CD4-positive, alpha-beta T cell treated with Interleukin-6 for 4 hours (primary cell): ENCODE results near the gene CLK4.
A peak's percentile ranks its signal among the peaks of the same experiment; 100 is the strongest.

Source experiments
- DNase-seq: peaks from one replicate; pipeline ENCODE4 v3.0.0-alpha.2; 2020; ENCODE audit warnings: mixed read lengths

The CLK4 gene

DNA sequence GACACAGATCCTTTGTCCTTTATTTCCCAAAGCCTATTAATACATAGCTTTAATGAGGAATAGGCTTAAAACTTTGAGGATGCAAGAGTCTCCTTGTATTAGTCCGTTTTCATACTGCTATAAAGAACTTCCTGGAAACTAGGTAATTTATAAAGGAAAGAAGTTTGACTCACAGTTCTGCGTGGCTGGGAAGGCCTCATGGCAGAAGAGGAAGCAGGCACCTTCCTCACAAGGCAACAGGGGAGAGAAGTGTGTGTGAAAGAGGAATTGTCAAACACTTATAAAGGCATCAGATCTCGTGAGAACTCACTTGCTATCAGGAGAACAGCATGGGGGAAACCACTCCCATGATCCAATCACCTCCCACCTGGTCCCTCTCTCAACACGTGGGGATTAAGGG is 5.4 kb upstream of the CLK4 start:
- DNase-seq, result no peak

GRCh38 chr5:178630951-178631350 is 4.1 kb upstream of the CLK4 start:
- DNase-seq, result no peak

GRCh38 chr5:178630475-178630930 is 3.7 kb upstream of the CLK4 start:
- no peak for DNase-seq

DNA sequence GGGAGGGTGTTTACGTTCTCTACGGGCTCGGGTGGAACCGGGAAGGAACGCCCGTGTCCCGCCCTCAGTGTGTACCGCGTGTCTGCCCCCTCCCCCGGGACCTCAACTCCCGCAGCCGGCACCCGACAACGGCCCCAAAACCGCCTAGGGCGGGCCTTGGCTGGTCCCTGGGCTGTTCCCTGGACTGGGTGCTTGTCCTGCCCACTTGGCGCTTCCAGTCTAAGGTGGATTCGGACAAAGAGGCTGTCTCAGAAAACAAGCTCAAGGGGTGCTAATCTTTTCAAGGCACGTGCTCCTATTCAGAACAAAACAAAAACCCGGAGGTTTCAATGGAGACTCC is 379 bp upstream of the CLK4 start:
- DNase-seq, result no peak

DNA sequence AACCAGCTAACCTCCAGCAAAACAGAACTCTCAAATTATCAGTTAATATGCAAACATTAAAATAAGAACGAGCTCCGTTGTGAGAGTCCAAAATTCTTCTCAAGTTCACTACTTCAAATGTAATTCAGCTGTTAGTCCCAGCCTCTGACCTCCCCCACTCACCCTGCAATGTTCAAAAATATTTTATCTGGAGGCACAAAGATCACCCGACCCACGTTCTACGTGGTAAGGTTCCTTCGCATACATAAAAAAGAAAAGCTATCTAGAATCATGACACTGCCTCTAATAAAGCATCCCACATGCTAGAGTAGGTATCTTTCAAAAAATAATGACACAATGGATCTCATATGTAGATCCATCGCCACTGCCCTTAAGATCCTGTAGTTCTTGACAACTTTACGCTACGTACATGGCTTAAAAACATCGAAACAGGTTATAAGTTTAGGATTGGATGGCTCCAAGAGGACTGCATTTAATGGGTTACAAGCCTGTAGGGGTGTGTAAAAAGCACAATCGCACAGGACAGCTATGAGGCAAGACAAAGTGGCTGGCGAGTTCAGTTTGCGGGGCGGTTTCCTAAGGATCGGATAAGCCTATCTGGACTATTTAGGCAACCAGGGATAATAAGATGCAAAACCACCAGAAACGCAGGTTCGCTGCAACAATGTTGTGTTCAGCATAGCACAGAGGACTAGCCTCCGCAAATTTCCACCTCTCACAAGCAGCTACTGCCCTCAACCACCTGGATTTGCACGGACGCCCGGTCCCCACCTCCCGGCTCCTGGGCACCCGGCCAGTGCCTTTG is 969 bp downstream of the CLK4 start:
- DNase-seq, result peak; percentile 13

DNA sequence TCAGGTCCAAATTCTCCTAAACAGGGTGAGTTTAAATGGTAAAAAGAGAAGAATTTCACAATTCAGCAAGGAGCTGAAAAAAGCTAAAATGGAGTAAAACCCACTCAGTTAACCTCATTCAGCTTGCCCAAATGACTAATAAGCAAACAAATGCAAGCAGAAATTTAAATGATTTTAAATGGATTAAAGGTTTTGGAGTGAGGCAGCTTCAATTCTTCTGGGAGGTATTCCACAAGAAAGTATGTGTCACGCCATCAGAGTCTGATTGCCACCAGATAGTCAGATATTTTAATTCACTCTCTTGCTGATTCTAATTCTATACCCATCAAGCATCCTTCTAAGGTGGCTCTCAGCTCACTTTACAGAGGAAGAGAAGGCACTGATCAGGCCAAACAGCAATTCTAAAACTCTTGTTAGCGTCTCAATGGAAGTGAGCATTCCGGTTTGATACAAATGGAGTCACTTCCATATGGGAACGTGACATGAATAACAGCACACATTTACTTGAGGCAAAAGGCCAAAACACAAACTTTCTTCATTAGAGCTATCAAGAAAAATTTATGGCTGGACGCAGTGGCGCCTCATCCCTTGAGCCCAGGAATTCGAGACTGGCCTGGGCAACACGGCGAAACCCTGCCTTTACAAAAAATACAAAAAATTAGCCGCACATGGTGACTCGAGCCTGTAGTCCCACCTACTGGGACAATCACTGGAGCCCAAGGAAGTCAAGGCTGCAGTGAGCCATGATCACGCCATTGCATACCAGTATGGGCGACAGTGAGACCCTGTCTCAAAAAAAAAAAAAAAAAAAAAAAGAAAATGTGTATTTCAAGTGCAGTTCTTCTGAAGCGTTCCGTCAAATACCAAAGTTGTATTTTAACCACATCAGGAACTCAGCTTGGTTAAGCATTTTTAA is 2.0 kb downstream of the CLK4 start:
- no peak for DNase-seq

GRCh38 chr5:178622679-178623247 is 4.1 kb downstream of the CLK4 start:
- no peak for DNase-seq

GRCh38 chr5:178619390-178619789 is 7.5 kb downstream of the CLK4 start:
- no peak for DNase-seq

- DNase-seq, result no peak
Observed at GRCh38 chr5:178612299-178612698, 14.6 kb downstream of the CLK4 start.

- DNase-seq, result no peak
Observed at GRCh38 chr5:178606269-178606668, 20.6 kb downstream of the CLK4 start.

DNA sequence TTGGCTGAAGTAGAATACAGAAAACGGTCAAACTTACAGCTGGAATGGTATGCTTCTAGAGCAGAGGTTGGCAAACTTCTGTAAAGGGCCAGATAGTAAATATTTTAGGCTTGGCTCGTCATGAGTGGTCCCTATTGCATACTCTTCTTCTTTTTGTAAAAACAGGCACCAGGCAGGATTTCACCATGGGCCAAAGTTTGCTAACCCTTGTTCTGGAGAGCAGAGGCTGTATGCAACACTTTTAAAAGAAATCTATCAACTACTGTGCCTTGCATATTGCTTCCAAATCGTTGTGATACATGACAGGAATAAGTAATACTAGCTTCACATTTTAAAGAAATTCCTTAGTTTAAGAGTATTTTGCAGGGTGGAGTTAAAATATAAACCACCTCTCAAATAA is 21.1 kb downstream of the CLK4 start:
- no peak for DNase-seq

- DNase-seq, result no peak
Observed at GRCh38 chr5:178602752-178603151, 24.1 kb downstream of the CLK4 start.

DNA sequence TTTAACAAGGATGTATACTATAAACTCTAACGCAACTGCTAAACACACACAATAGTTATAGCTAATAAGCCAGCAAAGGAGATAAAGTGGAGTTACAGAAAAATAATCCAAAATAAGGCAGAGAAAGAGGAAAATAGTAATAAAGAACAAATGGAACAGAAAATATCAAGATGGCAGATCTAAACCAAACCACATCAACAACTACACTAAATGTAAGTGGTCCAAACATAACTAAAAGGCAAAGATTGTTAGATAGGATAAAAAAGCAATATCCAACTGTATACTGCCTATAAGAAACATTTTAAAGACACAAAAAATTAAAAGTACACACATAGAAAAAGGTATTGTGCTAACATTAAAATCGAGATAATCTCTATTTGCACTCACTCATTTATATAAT is 31.1 kb downstream of the CLK4 start:
- DNase-seq, result no peak

GRCh38 chr5:178595150-178595549 is 31.7 kb downstream of the CLK4 start:
- no peak for DNase-seq

- no peak for DNase-seq
Observed at GRCh38 chr5:178590924-178591423, 35.9 kb downstream of the CLK4 start.

GRCh38 chr5:178590141-178590923 is 36.5 kb downstream of the CLK4 start, which contains the start of gene COL23A1:
COL23A1 (minus strand) TSS chr5:178590393.
- DNase-seq, result peak; percentile 62

DNA sequence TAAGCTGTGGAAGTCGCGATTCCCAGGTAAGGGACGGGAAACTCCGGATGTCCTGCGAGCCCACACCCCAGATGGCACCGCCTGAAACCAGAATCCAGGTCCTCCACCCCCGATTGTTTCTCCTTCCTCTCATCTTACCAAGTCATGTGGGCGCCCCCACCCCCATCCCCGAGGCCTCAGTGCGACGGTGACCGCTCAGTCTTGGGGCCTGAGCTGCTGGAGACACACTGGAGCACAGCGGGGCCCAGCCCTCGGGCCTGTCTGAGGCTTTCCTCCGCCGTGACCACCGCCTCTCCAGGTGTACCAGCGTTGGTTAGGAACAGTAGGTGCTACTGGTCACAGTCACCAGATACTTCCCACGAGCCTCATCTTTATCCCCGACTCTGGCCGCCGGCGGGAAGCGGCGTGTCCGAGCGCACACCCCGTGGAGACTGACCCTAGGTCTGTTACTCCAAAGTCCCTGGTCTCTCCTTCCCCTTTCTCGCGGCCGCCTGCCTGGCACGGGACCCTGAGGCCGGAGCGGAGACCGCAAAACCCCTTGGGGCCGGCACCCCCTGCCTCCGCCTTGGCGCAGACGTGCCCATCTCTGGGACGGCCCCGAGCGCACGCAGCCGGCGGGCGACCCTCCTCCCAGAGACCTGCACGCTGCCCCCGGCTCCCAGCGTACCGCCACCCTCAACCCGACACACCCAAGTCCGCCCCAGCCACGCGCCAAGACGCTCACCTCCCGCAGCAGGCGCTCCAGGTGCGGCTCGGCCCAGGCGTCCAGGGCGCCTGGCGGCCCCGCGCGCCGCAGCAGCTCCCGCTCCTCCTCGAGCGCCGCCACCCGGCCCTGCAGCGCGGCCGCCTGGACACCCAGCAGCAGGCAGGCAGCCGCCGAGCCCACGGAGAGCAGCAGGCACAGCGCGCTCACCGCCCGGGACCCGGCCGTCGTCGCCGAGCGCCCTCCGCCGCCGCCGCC is 37.4 kb downstream of the CLK4 start:
- DNase-seq, result no peak

DNA sequence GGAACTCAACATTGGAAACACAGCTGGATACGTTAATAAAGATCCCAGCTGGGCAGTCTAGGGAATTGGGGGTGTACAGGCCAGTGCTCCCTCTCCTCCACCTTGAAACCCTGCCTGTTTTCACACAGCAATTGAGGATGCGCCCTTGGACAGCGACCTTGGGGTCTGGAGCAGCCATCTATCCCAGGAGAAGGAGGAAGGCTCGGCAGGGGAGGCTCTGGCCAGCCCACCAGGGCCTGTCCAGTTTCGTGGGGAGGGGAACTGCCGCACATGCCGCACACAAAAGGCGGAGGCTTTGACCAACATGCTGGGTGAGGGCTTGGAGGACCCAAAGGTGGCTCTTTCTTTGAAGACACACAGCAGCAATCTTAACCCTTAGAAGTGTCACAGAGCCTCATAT is 38.1 kb downstream of the CLK4 start:
- DNase-seq, result no peak

GRCh38 chr5:178587763-178588611 is 38.9 kb downstream of the CLK4 start:
- DNase-seq, result no peak

DNA sequence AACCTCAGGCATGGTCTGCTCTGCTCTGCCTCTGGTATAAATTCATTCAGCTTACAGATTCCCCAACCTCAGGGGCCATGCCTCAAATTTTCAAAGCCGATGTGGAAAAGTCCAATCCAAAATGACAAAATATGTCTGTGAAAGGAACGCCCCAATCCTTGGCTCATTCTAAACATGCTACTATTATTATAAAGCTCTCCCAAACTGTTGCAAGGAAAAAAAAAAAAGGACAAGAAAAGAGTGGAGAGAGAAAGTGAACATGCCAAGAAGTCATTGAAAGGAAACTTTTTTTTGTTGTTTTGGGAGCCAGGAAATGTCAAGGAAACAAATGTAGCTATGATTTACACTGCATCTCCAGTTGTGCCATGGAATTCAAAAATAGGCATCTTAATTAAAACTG is 40.5 kb downstream of the CLK4 start:
- no peak for DNase-seq
